ENCODE results near the gene GPA33. TPM values are rescaled to one million over a fixed set of nuclear protein-coding genes. Genes with fewer than 3 reads are reported as not detected.

GPA33 gene
- total RNA-seq, 4 donors from 2014 or later, result not detected

GRCh38 chr1:167083871-167084270 lies 6.3 kb downstream of the GPA33 start:
- Histone ChIP-seq H3K4me1 (no peaks in the 10 kb centered on the region), H3K9me3 (no peaks in the 10 kb centered on the region), H3K27ac (no peak overlapping the region), H3K36me3 (no peaks in the 10 kb centered on the region), H3K4me3 (replicated peaks in 1 of 3) (no peak overlapping the region), H3K27me3 (no peaks in the 10 kb centered on the region)
- intact Hi-C loops (cut with DNase I), result no loop called here
- WGBS, 2 donors, result 80 to 98% methylated on average over 3 of the region's 3 CpGs
- DNase-seq, result no peak
- no peak for TF ChIP-seq CTCF (IDR thresholded peaks at IDR 0.05)
- TF ChIP-seq POLR2A (IDR thresholded peaks at IDR 0.05), result no peak

GRCh38 chr1:167083066-167083665 lies 7.0 kb downstream of the GPA33 start:
- H3K27ac ChIP-seq, result no peak overlapping the region
- intact Hi-C loops (cut with DNase I), result no loop called here
- WGBS, 2 donors, result 42 to 43% methylated on average over 6 of the region's 6 CpGs
- TF ChIP-seq CTCF (IDR thresholded peaks at IDR 0.05) (no peak), POLR2A (IDR thresholded peaks at IDR 0.05) (no peak)
- H3K36me3 ChIP-seq, result no peaks in the 10 kb centered on the region
- no peaks in the 10 kb centered on the region for H3K4me1 ChIP-seq
- H3K27me3 ChIP-seq, result no peaks in the 10 kb centered on the region
- H3K9me3 ChIP-seq, result no peaks in the 10 kb centered on the region
- H3K4me3 ChIP-seq (replicated peaks in 1 of 3), result no peak overlapping the region
- no peak for DNase-seq

GRCh38 chr1:167082511-167083027 lies 7.6 kb downstream of the GPA33 start:
- intact Hi-C loops (cut with DNase I), result no loop called here
- Histone ChIP-seq H3K36me3 (no peaks in the 10 kb centered on the region), H3K27ac (no peak overlapping the region), H3K9me3 (no peaks in the 10 kb centered on the region), H3K4me3 (replicated peaks in 1 of 3) (no peak overlapping the region), H3K27me3 (no peaks in the 10 kb centered on the region), H3K4me1 (no peaks in the 10 kb centered on the region)
- TF ChIP-seq CTCF (IDR thresholded peaks at IDR 0.05) (no peak), POLR2A (IDR thresholded peaks at IDR 0.05) (no peak)
- 67 to 80% methylated on average over 11 of the region's 11 CpGs for WGBS, 2 donors
- no peak for DNase-seq

GRCh38 chr1:167081594-167082156 lies 8.5 kb downstream of the GPA33 start:
- DNase-seq, result no peak
- Histone ChIP-seq H3K27ac (no peak overlapping the region), H3K4me1 (no peaks in the 10 kb centered on the region), H3K9me3 (no peaks in the 10 kb centered on the region), H3K36me3 (no peaks in the 10 kb centered on the region), H3K27me3 (no peaks in the 10 kb centered on the region), H3K4me3 (replicated peaks in 1 of 3) (no peak overlapping the region)
- intact Hi-C loops (cut with DNase I), result no loop called here
- 78 to 79% methylated on average over 8 of the region's 8 CpGs for WGBS, 2 donors
- no peak for TF ChIP-seq POLR2A (IDR thresholded peaks at IDR 0.05)
- no peak for TF ChIP-seq CTCF (IDR thresholded peaks at IDR 0.05)

GRCh38 chr1:167077868-167078210 lies 12.3 kb downstream of the GPA33 start:
- H3K4me3 ChIP-seq (replicated peaks in 1 of 3), result no peak overlapping the region
- no peaks in the 10 kb centered on the region for H3K27me3 ChIP-seq
- no peaks in the 10 kb centered on the region for H3K36me3 ChIP-seq
- no peaks in the 10 kb centered on the region for H3K4me1 ChIP-seq
- no peak for TF ChIP-seq POLR2A (IDR thresholded peaks at IDR 0.05)
- no peak for TF ChIP-seq CTCF (IDR thresholded peaks at IDR 0.05)
- H3K27ac ChIP-seq, result no peak overlapping the region
- H3K9me3 ChIP-seq, result no peaks in the 10 kb centered on the region
- intact Hi-C loops (cut with DNase I), result no loop called here
- DNase-seq, result no peak
